Memory B cell (primary cell): ENCODE results near the gene OGDH.
"Not testable (repeated sequence)": the region's sequence is repeated elsewhere in the genome, so short reads cannot be mapped to it uniquely, and the experiment has no call there.

ENCODE experiments used
- ATAC-seq: fragments of 150-1000 bp; cut with Tn5 transposase; 2 replicates; pipeline ENCODE4 v1.10.0; 2021; ENCODE audit warnings: low read depth, mild to moderate bottlenecking, moderate library complexity
- DNase-seq, 2 donors: peaks; one replicate each; pipeline ENCODE4 v3.0.0; 2022; ENCODE audit warnings: low spot score in 2 of 2
- H3K27ac Mint-ChIP-seq: one replicate; pipeline ENCODE4 v1.8.0; 2022; ENCODE audit warnings: mild to moderate bottlenecking, moderate library complexity, mixed read lengths
- H3K27me3 Mint-ChIP-seq: one replicate; pipeline ENCODE4 v1.8.0; 2022; ENCODE audit warnings: mixed read lengths
- H3K36me3 Mint-ChIP-seq: one replicate; pipeline ENCODE4 v1.8.0; 2022; ENCODE audit warnings: mild to moderate bottlenecking, mixed read lengths
- H3K4me1 Mint-ChIP-seq: one replicate; pipeline ENCODE4 v1.8.0; 2022; ENCODE audit warnings: mixed read lengths
- H3K4me3 Mint-ChIP-seq: one replicate; pipeline ENCODE4 v1.8.0; 2022; ENCODE audit warnings: mild to moderate bottlenecking, moderate library complexity, mixed read lengths
- H3K9me3 Mint-ChIP-seq: one replicate; pipeline ENCODE4 v1.8.0; 2022; ENCODE audit warnings: mixed read lengths

Gene OGDH

DNA sequence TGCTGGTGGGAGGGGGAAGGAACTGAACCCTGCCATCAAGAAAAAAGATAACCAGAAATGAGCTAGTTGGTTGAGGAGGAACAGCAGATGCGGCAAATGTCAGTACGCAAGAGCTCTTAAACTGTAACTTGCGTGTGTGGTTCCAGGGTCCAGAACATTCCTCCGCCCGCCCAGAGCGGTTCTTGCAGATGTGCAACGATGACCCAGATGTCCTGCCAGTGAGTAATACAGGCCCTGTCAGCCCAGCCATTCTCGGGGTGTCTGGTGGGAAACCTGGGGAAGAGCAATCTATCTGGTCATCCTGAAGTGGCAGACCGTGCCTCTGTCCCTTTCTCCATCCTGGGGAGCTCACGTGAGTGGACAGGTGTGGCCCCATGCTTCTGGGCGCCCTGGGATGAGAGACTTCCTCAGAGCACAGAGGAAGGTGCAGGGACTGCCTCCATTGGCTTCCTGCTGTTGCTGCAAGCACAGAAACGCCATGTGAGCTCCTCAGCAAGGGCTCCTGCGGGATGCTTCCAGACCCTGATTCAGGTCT is 91.7 kb downstream of the OGDH start:
- H3K27me3 Mint-ChIP-seq, result no peaks in the 10 kb centered on the region

DNA sequence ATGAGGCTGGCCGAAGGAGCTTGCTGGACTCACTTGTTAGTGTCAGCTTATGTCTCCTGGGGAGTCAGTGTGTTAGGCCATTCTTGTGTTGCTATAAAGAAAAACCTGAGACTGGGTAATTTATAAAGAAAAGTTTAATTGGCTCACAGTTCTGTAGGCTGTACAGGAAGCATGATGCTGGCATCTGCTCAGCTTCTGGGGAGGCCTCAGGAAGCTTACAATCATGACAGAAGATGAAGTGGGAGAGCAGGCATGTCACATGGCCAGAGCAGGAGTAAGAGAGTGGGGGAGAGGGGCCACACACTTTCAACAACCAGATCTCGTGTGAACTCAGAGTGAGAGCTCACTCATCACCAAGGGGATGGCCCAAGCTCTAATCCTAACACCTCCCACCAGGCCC is 93.2 kb downstream of the OGDH start:
- not testable (repeated sequence) for H3K4me3 Mint-ChIP-seq, H3K27ac Mint-ChIP-seq, DNase-seq, H3K4me1 Mint-ChIP-seq, ATAC-seq, H3K27me3 Mint-ChIP-seq, H3K9me3 Mint-ChIP-seq
- H3K36me3 Mint-ChIP-seq, result peaks cover 55% of the 10 kb centered on the region

More for the DNA sequence above, 91.7 kb downstream of the OGDH start:
- Mint-ChIP-seq H3K4me3 (no peak overlapping the region), H3K4me1 (peaks cover 3% of the 10 kb centered on the region), H3K36me3 (peaks cover 58% of the 10 kb centered on the region), H3K27ac (no peak overlapping the region), H3K9me3 (no peaks in the 10 kb centered on the region)
- DNase-seq, result no peak
- ATAC-seq, result no peak

DNA sequence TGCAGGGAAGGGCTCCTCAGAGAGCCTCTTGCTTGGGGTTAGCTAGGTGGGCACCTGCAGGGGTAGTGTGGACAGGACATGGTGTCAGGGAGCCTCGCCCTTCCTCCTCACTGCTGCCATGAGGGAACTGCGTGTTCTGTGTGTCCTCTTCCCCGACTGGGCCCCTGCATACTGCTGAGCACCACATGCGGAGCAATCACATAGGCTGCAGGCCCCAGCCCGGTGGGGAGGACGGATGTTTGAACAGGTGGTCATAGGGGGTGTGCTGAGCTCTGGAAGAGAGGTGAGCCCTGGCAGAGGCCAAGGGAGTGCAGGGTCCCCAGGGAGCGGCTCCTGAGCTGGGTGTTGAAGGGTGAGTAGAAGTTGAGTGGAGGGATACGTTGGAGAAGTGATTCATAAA is 93.9 kb downstream of the OGDH start:
- peaks cover 52% of the 10 kb centered on the region for H3K36me3 Mint-ChIP-seq
- H3K9me3 Mint-ChIP-seq, result no peaks in the 10 kb centered on the region
- no peaks in the 10 kb centered on the region for H3K4me1 Mint-ChIP-seq
- no peak overlapping the region for H3K27ac Mint-ChIP-seq
- ATAC-seq (no peak), DNase-seq (no peak)
- H3K4me3 Mint-ChIP-seq, result no peak overlapping the region
- H3K27me3 Mint-ChIP-seq, result no peaks in the 10 kb centered on the region

DNA sequence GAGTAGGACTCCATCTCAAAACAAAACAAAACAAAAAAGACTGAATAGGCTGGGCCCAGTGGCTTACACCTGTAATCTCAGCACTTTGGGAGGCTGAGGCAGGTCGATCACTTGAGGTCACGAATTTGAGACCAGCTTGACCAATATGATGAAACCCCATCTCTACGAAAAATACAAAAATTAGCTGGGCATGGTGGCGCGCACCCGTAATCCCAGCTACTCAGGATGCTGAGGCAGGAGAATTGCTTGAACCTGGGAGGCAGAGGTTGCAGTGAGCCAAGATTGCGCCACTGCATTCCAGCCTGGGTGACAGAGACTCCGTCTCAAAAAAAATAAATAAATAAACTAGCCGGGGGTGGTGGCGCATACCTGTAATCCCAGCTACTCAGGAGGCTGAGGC is 97.0 kb downstream of the OGDH start:
- H3K4me3 Mint-ChIP-seq, H3K27me3 Mint-ChIP-seq, DNase-seq, ATAC-seq, H3K27ac Mint-ChIP-seq, H3K9me3 Mint-ChIP-seq, H3K4me1 Mint-ChIP-seq: not testable (repeated sequence)
- peaks cover 32% of the 10 kb centered on the region for H3K36me3 Mint-ChIP-seq

DNA sequence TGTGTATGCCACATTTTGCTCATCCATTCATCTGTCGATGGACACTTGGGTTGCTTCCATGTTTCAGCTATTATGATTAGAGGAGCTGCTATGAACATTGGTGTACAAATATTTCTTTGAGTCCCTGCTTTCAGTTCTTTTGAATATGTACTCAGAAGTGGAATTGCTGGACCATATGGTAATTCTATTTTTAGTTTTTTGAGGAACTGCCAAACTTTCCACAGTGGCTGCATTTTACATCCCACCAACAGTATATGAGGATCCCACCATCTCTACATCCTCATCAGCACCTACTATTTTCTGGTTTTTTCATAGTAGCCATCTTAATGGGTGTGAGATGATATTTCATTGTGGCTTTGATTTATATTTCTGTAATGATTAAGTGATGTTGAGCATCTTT is 97.5 kb downstream of the OGDH start:
- no peak overlapping the region for H3K4me3 Mint-ChIP-seq
- H3K27me3 Mint-ChIP-seq, result no peaks in the 10 kb centered on the region
- no peak overlapping the region for H3K27ac Mint-ChIP-seq
- no peaks in the 10 kb centered on the region for H3K4me1 Mint-ChIP-seq
- no peak for DNase-seq
- no peak for ATAC-seq
- peaks cover 31% of the 10 kb centered on the region for H3K36me3 Mint-ChIP-seq
- H3K9me3 Mint-ChIP-seq, result no peaks in the 10 kb centered on the region

GRCh38 chr7:44705434-44705833 is 99.0 kb downstream of the OGDH start:
- no peaks in the 10 kb centered on the region for H3K9me3 Mint-ChIP-seq
- H3K4me1 Mint-ChIP-seq, result no peaks in the 10 kb centered on the region
- DNase-seq (no peak), ATAC-seq (no peak)
- H3K27ac Mint-ChIP-seq, result peak overlapping the region; percentile 25
- H3K27me3 Mint-ChIP-seq, result no peaks in the 10 kb centered on the region
- H3K4me3 Mint-ChIP-seq, result no peak overlapping the region
- peaks cover 20% of the 10 kb centered on the region for H3K36me3 Mint-ChIP-seq

DNA sequence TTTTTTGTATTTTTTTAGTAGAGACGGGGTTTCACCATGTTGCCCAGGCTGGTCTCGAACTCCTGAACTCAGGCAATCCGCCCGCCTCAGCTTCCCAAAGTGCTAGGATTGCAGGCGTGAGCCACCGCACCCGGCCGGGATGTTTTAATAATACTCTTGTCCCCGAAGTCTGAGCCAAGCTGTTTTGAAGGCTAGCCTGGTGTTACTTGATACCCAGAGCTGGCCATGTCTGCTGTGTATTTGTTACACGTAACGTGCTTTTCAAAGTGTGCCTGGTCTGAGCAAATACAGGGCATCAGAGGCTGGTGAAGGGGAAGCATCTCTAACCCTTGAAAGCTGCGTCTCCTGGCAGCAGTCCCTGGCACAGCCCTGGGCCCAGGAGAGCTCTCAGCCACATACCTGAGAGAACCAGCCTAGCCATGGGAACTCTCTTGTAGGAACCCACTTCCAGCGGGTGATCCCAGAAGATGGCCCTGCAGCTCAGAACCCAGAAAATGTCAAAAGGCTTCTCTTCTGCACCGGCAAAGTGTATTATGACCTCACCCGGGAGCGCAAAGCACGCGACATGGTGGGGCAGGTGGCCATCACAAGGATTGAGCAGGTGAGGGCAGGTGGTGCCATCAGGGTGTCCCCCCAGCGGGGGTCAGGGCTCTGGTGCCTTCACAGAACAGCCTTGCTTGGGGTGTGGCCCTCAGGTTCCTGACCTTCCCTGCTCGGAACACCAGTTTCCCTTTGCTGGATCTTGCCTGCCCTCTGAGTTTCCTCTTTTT is 100.5 kb downstream of the OGDH start:
- H3K36me3 Mint-ChIP-seq, result peaks cover 14% of the 10 kb centered on the region
- no peak overlapping the region for H3K4me3 Mint-ChIP-seq
- ATAC-seq (no peak), DNase-seq (no peak)
- H3K4me1 Mint-ChIP-seq, result peaks cover 1% of the 10 kb centered on the region
- H3K27ac Mint-ChIP-seq, result no peak overlapping the region
- no peaks in the 10 kb centered on the region for H3K27me3 Mint-ChIP-seq
- no peaks in the 10 kb centered on the region for H3K9me3 Mint-ChIP-seq

GRCh38 chr7:44707558-44708230 is 101.3 kb downstream of the OGDH start:
- Mint-ChIP-seq H3K9me3 (no peaks in the 10 kb centered on the region), H3K36me3 (peaks cover 11% of the 10 kb centered on the region), H3K27ac (no peak overlapping the region), H3K4me1 (peaks cover 3% of the 10 kb centered on the region), H3K4me3 (no peak overlapping the region), H3K27me3 (no peaks in the 10 kb centered on the region)
- DNase-seq (no peak), ATAC-seq (no peak)

DNA sequence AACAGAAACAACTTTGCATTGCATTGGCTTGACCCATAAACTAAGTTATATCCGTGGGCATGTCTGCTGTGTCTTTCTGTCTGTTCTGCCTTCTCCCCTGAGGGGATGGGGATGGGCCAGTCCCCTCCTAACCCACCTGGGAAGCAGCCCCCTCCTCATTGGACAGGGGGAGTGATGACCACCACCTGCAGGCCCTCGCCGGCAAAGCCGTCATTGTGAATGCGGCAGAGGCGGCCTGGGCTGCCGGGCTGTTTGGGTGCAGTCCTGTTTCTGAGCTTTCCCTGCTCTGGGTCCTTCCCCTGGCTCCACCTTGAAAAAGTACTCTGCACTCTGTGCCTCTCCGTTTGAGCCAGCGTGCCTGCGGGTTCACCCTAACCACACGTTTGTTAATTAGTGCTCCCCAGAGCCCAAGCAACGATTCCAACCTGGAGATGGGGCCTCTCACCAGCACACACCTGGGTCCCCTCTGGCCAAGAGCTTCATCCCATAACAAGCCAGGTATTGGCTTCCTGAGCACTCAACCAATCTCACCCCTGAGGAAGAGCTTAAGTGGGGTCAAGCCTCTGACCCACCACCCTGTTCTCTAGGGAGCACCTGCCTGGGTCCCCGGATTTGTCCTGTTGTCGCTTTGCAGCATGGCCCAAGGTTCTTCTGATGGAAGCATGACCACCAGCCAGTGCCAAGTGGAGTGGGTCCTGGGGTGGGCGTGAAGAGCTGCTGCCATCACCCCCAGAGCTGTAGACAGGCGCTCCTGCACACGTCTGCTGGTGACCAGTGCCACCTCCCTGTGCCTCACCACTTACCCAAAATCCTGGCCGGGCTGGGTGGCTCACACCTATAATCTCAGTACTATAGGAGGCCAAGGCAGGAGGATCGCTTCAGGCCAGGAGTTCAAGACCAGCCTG is 102.8 kb downstream of the OGDH start:
- Mint-ChIP-seq H3K27ac (peak overlapping the region; percentile 30), H3K9me3 (no peaks in the 10 kb centered on the region), H3K36me3 (peaks cover 7% of the 10 kb centered on the region), H3K4me3 (no peak overlapping the region), H3K4me1 (peaks cover 3% of the 10 kb centered on the region), H3K27me3 (no peaks in the 10 kb centered on the region)
- ATAC-seq, result no peak
- DNase-seq, result no peak

- Mint-ChIP-seq H3K27ac (peak overlapping the region; percentile 30), H3K36me3 (peaks cover 5% of the 10 kb centered on the region), H3K9me3 (no peaks in the 10 kb centered on the region), H3K4me3 (no peak overlapping the region), H3K27me3 (no peaks in the 10 kb centered on the region), H3K4me1 (peaks cover 3% of the 10 kb centered on the region)
- DNase-seq (no peak), ATAC-seq (no peak)
Measured at GRCh38 chr7:44709945-44710596, 103.6 kb downstream of the OGDH start.

DNA sequence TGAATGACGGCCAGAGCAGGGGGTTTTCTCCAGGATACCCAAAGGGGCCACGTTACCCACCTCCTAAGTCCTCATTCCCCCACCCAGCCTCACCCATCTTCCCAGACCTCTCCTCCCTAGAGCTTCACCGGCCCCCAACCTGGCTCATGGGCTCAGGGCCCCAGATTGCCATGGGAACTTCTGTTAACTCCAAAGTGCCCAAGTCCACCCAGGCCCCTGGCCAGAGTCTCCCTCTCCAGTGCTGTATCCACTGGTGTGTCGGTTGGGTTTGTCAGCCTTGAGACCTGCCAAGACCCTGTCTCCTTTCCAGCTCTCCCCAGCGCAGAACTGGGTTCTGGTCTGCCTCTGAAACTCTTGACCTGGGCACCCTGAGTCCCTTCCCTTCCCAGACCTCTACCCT is 105.1 kb downstream of the OGDH start:
- Mint-ChIP-seq H3K36me3 (peaks cover 5% of the 10 kb centered on the region), H3K4me1 (peaks cover 3% of the 10 kb centered on the region), H3K27ac (no peak overlapping the region), H3K27me3 (no peaks in the 10 kb centered on the region), H3K4me3 (no peak overlapping the region), H3K9me3 (no peaks in the 10 kb centered on the region)
- no peak for DNase-seq
- ATAC-seq, result no peak

DNA sequence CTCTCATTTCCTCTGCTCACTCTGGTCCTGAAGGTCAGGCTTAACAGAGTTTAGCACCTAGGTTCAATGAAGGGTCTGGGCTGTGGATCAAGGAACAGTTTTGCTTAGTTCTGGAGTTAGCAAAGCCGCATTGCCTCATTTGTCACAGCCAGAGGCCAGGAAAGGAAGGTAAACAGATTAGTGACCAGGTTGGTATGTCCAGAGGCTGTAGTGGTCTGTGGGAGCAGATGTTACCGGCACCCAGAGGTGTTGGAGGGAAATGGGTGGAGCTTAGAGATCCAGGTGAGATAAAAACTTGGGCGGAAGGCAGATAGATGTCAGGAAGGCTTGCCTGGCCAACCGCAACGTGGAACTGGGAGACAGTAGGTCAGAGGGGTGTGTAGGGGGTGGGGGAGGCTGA is 105.6 kb downstream of the OGDH start:
- H3K27ac Mint-ChIP-seq, result no peak overlapping the region

GRCh38 chr7:44713141-44713540 is 106.7 kb downstream of the OGDH start:
- Mint-ChIP-seq H3K4me1 (peaks cover 3% of the 10 kb centered on the region), H3K9me3 (no peaks in the 10 kb centered on the region), H3K27me3 (no peaks in the 10 kb centered on the region), H3K36me3 (no peaks in the 10 kb centered on the region), H3K27ac (no peak overlapping the region), H3K4me3 (no peak overlapping the region)
- DNase-seq (no peak), ATAC-seq (no peak)

More for the DNA sequence above, 105.6 kb downstream of the OGDH start:
- no peak for ATAC-seq
- Mint-ChIP-seq H3K36me3 (peaks cover 5% of the 10 kb centered on the region), H3K9me3 (no peaks in the 10 kb centered on the region), H3K27me3 (no peaks in the 10 kb centered on the region), H3K4me1 (peaks cover 3% of the 10 kb centered on the region), H3K4me3 (no peak overlapping the region)
- DNase-seq, result no peak
